SK-N-SH (cell line): Measurements from ENCODE around the gene CSTPP1.

ENCODE experiments used
- CTCF ChIP-seq: fragments of 200-600 bp; sonication (generic); IDR thresholded peaks from 2 replicates; pipeline ENCODE4 v1.6.1; 2017; ENCODE audit warnings: antibody characterized with exemption, mild to moderate bottlenecking, moderate library complexity
- RAD21 ChIP-seq: IDR thresholded peaks from 2 replicates; pipeline ENCODE4 v1.6.1; 2012; ENCODE audit warnings: mild to moderate bottlenecking, low read length
- TAF1 ChIP-seq: IDR thresholded peaks from 2 replicates; pipeline ENCODE4 v1.6.1; 2012; ENCODE audit warnings: low read depth, mild to moderate bottlenecking, low read length, moderate library complexity, borderline replicate concordance
- YY1 ChIP-seq: IDR thresholded peaks from 2 replicates; pipeline ENCODE4 v1.4.0; 2012; ENCODE audit warnings: low read depth, mild to moderate bottlenecking

GRCh38 chr11:47187723-47188122 lies 251.2 kb downstream of the CSTPP1 start:
- TF ChIP-seq CTCF (no peak), RAD21 (no peak), YY1 (no peak), TAF1 (no peak)
